AG08396 (cell line): Measurements from ENCODE around the gene AMOTL2.

Source experiments
- DNase-seq: peaks from one replicate; pipeline ENCODE4 v3.0.0; 2012; ENCODE audit warnings: low spot score, mixed read lengths

AMOTL2 gene

GRCh38 chr3:134374105-134374790 lies at the start of gene AMOTL2:
Gene AMOTL2 (minus strand): TSS chr3:134374447. CDS start chr3:134371433, 3,014 bp downstream.
- DNase-seq: peak; percentile 99

GRCh38 chr3:134423153-134423552 lies 48.9 kb upstream of the AMOTL2 start:
- peak; percentile 49 for DNase-seq

GRCh38 chr3:134419960-134420321 lies 45.7 kb upstream of the AMOTL2 start:
- no peak for DNase-seq

GRCh38 chr3:134419214-134419959 lies 45.1 kb upstream of the AMOTL2 start:
- no peak for DNase-seq

- DNase-seq: no peak
Observed at GRCh38 chr3:134409041-134409440, 34.8 kb upstream of the AMOTL2 start.

- no peak for DNase-seq
Observed at GRCh38 chr3:134407239-134407625, 33.0 kb upstream of the AMOTL2 start.

- DNase-seq: no peak
Observed at GRCh38 chr3:134406331-134407238, 32.3 kb upstream of the AMOTL2 start.

- no peak for DNase-seq
Observed at GRCh38 chr3:134404366-134404885, 30.2 kb upstream of the AMOTL2 start.

GRCh38 chr3:134397755-134398154 lies 23.5 kb upstream of the AMOTL2 start:
- no peak for DNase-seq

- no peak for DNase-seq
Observed at GRCh38 chr3:134395103-134395502, 20.9 kb upstream of the AMOTL2 start.

GRCh38 chr3:134394380-134394779 lies 20.1 kb upstream of the AMOTL2 start:
- no peak for DNase-seq

GRCh38 chr3:134393074-134393473 lies 18.8 kb upstream of the AMOTL2 start:
- no peak for DNase-seq

- no peak for DNase-seq
Observed at GRCh38 chr3:134392336-134392983, 18.2 kb upstream of the AMOTL2 start.

- DNase-seq: no peak
Observed at GRCh38 chr3:134389865-134390264, 15.6 kb upstream of the AMOTL2 start.

- no peak for DNase-seq
Observed at GRCh38 chr3:134388788-134389485, 14.7 kb upstream of the AMOTL2 start.

- DNase-seq: no peak
Observed at GRCh38 chr3:134388292-134388691, 14.0 kb upstream of the AMOTL2 start.

- DNase-seq: no peak
Observed at GRCh38 chr3:134387293-134387692, 13.0 kb upstream of the AMOTL2 start.

GRCh38 chr3:134384963-134385362 lies 10.7 kb upstream of the AMOTL2 start:
- DNase-seq: no peak

- no peak for DNase-seq
Observed at GRCh38 chr3:134381831-134382442, 7.7 kb upstream of the AMOTL2 start.

- DNase-seq: no peak
Observed at GRCh38 chr3:134381076-134381475, 6.8 kb upstream of the AMOTL2 start.

GRCh38 chr3:134380249-134380648 lies 6.0 kb upstream of the AMOTL2 start:
- DNase-seq: no peak
